NCI-H2196 treated with DMSO at 0.1 percent for 48 hours (cell line): ENCODE measurements around the gene DMRT1.
A peak's percentile ranks its signal among the peaks of the same experiment; 100 is the strongest.

Source experiments
- DNase-seq: peaks from one replicate; lab custom pipeline; 2025; ENCODE audit not compliant: unreplicated experiment; lab: John Stamatoyannopoulos, UW

The DMRT1 gene

GRCh38 chr9:970151-970996 lies 128.9 kb downstream of the DMRT1 start:
- no peak for DNase-seq

GRCh38 chr9:971901-972500 lies 130.5 kb downstream of the DMRT1 start:
- no peak for DNase-seq

GRCh38 chr9:972501-973294 lies 131.2 kb downstream of the DMRT1 start:
- no peak for DNase-seq

GRCh38 chr9:973295-973834 lies 131.9 kb downstream of the DMRT1 start:
- DNase-seq, result no peak

GRCh38 chr9:974031-974995 lies 132.8 kb downstream of the DMRT1 start:
- DNase-seq, result no peak

GRCh38 chr9:974996-975739 lies 133.7 kb downstream of the DMRT1 start:
- no peak for DNase-seq

- no peak for DNase-seq
Measured at GRCh38 chr9:975740-976257, 134.3 kb downstream of the DMRT1 start.

GRCh38 chr9:976258-976942 lies 134.9 kb downstream of the DMRT1 start, which contains the start of gene DMRT3:
TSS of gene DMRT3 (plus strand) at chr9:976655. CDS start at chr9:977002, 347 bp downstream.
- peak; percentile 70 for DNase-seq

- peak; percentile 57 for DNase-seq
Measured at GRCh38 chr9:976943-977837, 135.7 kb downstream of the DMRT1 start.

GRCh38 chr9:977838-978830 lies 136.6 kb downstream of the DMRT1 start:
- DNase-seq, result no peak

GRCh38 chr9:979983-980382 lies 138.5 kb downstream of the DMRT1 start:
- DNase-seq, result no peak

GRCh38 chr9:980640-981039 lies 139.1 kb downstream of the DMRT1 start:
- DNase-seq, result no peak

- DNase-seq, result no peak
Measured at GRCh38 chr9:981491-981898, 140.0 kb downstream of the DMRT1 start.

- DNase-seq, result no peak
Measured at GRCh38 chr9:982394-983230, 141.1 kb downstream of the DMRT1 start.

- no peak for DNase-seq
Measured at GRCh38 chr9:994005-994404, 152.5 kb downstream of the DMRT1 start.

GRCh38 chr9:995192-995591 lies 153.7 kb downstream of the DMRT1 start:
- no peak for DNase-seq
